Tongue (tissue), 2 donors: ENCODE data around the gene FHL1. TPM values are rescaled to one million over a fixed set of nuclear protein-coding genes. Genes with fewer than 3 reads are reported as not detected.
A peak's percentile ranks its signal among the peaks of the same experiment; 100 is the strongest.

Experiments
- DNase-seq: peaks from one replicate; pipeline ENCODE4 v3.0.0-alpha.2; 2015
- total RNA-seq: library from RNA; depleted of rRNA; stranded (reverse); fragments of >200 nt; gene quantifications from one replicate; pipeline ENCODE4 v1.2.3, GENCODE V29; 2014

The FHL1 gene
- total RNA-seq, 1 donor from 2014 or later, result 2,906 TPM

DNA sequence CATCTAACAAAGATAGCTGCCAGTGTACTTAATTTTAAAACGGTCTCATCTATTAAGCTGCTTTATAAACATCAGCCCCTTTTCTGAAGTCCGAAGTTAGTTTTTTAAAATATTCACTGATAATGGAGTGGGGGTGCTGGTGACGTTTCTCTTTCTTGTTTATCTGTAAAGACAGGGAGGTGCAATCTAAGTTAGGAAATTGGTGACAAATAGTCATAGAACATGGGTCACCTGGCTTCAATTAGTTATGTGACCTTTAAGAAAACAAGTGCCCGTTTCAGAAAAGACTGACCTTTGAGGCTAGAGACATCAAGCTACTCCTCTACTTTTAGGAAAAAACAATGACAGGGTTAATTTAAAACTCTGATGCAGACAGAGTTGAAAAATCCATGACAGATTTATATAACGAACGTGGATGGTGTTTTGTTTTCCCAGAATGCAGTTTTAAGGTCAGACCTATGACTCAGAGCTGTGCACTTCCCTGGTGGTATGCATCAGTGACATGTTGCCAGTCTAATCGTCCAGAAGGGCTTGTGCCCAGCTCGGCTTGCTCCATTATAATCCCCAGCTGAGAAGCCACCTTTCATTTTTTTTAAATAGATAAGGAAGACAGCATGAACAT is 38.2 kb downstream of the FHL1 start:
- no peak for DNase-seq

- DNase-seq, result no peak
These were observed 38.7 kb downstream of the FHL1 start for GRCh38 chrX:136186023-136186413.

DNA sequence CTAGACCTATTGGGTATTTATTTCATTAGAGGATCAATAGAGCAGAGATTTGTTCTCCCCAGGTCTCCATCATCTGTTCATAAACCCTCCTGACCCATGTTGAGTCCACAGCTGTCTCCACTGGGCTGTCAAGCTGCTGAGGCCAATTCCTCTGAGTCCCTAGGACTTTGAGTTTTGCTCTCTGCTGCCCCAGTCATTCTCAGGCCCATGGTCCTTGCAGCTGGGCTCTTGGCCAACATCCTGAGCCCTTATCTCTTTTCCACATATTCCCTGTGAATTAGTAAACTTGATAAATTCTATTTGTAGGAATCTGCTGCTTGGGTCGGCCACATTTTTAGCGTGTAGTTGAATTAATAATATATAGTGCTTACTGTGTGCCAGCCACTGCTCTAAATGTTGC is 41.9 kb downstream of the FHL1 start:
- no peak for DNase-seq

- DNase-seq, result no peak
These were observed 42.8 kb downstream of the FHL1 start for GRCh38 chrX:136190038-136190713.

GRCh38 chrX:136191171-136191570 is 43.8 kb downstream of the FHL1 start:
- no peak for DNase-seq

- DNase-seq, result no peak
These were observed 44.8 kb downstream of the FHL1 start for GRCh38 chrX:136192135-136192534.

GRCh38 chrX:136192839-136193414 is 45.6 kb downstream of the FHL1 start:
- no peak for DNase-seq

- no peak for DNase-seq
These were observed 46.4 kb downstream of the FHL1 start for GRCh38 chrX:136193771-136194170.

GRCh38 chrX:136194536-136194935 is 47.2 kb downstream of the FHL1 start:
- no peak for DNase-seq

- DNase-seq, result no peak
These were observed 47.9 kb downstream of the FHL1 start for GRCh38 chrX:136195247-136195646.

- peak; percentile 44 for DNase-seq
These were observed 49.4 kb downstream of the FHL1 start for GRCh38 chrX:136196691-136197155.

- no peak for DNase-seq
These were observed 50.7 kb downstream of the FHL1 start for GRCh38 chrX:136198010-136198409.

DNA sequence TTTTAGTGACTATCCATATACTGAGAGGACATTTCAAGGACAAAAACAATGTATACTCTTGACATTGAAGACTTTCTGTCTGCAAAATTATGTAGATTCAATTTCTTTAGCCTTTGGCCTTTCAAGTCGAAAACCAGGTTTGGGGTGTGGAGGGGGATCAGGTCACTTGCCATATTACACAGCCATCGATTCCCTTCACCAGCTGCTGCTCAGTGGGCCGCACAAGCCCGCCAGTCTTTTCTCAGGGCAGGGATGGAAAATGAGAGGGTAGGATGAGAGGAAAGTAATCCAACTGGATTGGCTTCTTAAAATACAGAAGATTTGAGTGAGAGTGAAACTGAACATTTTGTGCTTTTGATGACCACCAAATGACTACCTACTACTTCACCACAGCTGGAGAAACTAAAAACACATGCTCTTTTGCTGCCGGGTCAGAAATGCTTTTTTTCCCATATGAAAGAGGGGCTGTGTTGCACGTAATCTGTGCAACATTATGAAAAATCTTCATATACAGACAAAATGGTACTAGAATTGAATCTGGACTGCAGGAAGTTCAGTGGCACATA is 51.4 kb downstream of the FHL1 start:
- no peak for DNase-seq

- DNase-seq, result peak; percentile 56
These were observed 52.0 kb downstream of the FHL1 start for GRCh38 chrX:136199365-136199764.

GRCh38 chrX:136200466-136200865 is 53.1 kb downstream of the FHL1 start:
- DNase-seq, result no peak

DNA sequence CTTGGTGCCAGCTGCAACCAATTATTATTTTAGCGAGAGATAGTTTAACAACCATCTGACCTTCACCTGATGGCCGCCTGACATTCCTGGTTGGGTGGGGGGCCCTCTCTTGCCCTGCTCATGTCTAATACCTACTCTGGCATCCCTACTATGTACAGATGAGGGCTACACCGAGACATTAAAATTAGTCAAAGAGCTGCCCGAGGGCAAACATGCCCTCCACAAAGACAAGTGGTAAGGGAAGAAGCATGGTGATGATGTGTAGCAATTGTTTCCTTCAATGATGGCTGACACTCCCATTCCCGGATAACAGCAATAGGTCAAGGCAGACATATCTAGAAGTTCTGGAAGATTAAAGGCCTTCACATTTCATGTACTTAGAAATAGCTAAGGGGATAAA is 54.3 kb downstream of the FHL1 start:
- no peak for DNase-seq

DNA sequence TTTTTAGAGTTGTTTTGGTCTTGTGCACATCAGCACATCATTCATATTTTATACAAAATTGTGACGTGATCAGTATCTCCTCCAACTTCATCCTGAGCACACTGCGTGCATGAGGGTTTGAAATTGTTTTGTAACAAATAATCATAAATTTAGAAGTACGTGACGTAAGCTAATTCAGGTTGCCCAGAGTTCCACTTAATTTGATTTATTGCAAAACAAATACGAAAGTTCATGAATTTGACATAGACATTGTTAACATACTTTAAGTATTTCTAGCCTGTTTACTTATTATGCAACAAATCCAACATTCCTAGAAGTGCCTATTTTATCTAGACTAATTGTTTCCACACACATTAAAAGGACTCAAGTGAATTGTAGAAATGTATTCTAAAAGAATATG is 55.6 kb downstream of the FHL1 start:
- DNase-seq, result no peak

- no peak for DNase-seq
These were observed 56.1 kb downstream of the FHL1 start for GRCh38 chrX:136203438-136203837.

DNA sequence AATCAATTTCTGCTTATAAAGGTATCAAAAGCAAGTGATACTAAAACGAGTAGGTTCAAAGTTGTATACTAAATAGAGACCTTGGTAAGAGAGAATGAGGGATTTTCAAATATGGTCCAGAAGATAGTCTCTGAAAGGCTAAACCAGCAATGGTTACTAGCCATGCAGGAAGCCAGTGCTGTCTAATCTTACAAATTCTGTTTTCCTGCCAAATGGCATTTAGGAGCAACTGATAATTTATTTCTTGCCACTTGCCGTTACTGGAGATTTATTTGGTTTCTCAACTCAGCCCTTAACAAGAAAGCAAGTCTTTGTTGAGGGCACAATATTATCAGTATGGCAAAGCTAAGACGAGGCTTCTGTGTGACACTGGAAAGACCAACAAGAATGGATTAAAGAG is 56.6 kb downstream of the FHL1 start:
- DNase-seq, result no peak

DNA sequence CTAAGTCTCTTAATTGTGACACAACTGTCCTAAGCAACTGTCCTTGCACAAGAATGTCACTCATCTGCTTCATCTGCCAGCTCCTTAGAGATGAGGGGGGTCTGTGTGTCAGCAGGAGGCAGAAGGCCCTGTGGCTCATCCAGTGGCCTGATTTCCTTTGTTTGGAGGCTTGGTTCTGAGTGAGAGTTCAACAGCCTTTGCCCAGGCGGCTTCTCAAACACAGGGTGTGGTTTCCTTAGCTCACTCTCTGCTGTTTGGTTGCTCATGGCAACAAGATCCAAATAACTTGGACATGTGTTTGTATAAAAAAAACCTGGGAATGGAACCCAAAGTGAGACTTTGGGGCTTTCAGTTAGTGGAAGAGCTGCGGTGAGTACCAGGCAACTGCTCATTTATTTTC is 57.2 kb downstream of the FHL1 start:
- DNase-seq, result peak; percentile 63

DNA sequence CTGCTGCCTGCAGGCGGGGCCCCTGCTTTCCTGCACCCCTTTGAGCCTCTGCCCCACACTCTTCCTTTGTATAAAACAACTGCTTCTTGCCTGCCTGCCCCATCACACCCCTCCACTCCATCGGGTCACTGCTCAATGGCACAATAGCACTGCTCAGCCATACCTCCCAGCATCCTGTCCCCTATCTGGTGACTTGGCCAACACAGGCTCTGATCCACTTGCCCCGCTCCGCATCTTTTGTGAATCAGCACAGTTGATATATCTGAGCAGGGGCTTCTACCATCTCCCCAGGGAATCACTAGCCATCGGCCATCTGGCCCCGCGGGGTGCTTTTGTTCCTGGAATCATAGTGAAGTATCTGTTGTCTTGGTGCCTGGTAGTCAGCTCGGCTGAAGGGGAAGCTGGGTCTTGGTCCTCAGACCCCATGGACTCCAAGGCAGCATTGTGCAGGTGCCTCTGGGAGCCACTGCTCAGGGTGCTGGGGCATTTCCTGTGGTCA is 58.6 kb downstream of the FHL1 start:
- no peak for DNase-seq

- DNase-seq, result no peak
These were observed 59.6 kb downstream of the FHL1 start for GRCh38 chrX:136206916-136207315.

- DNase-seq, result no peak
These were observed 60.2 kb downstream of the FHL1 start for GRCh38 chrX:136207546-136207945.
